Panc1 (cell line): ENCODE measurements around the gene MGA.

Experiments
- CTCF ChIP-seq: fragments of 450-650 bp; IDR thresholded peaks from 2 replicates; pipeline ENCODE4 v1.5.1; 2017; ENCODE audit warnings: mild to moderate bottlenecking
- POLR2AphosphoS5 ChIP-seq: IDR thresholded peaks from 2 replicates; pipeline ENCODE4 v1.6.1; 2012; ENCODE audit warnings: mild to moderate bottlenecking, low read depth, low read length, moderate library complexity
- REST ChIP-seq, 2 experiments: IDR thresholded peaks; 2 replicates each; pipeline ENCODE4 v1.6.1; 2011 to 2012; ENCODE audit warnings: low read depth in 2 of 2, control low read depth in 1 of 2, low read length in 1 of 2, mild to moderate bottlenecking in 1 of 2, moderate library complexity in 1 of 2; ENCODE audit not compliant: insufficient read depth in 1 of 2
- SIN3A ChIP-seq: IDR thresholded peaks from 2 replicates; pipeline ENCODE4 v1.6.1; 2012; ENCODE audit warnings: low read depth, mild to moderate bottlenecking, low read length, moderate library complexity, borderline replicate concordance; ENCODE audit not compliant: insufficient read depth
- TCF7L2 ChIP-seq: IDR thresholded peaks from 2 replicates; pipeline ENCODE4 v1.6.1; 2011; ENCODE audit warnings: mild to moderate bottlenecking, low read depth, low read length, inconsistent platforms

- TF ChIP-seq CTCF, result no peak
- TF ChIP-seq SIN3A, result peak; percentile 82; the same call in 1 of the 2 replicates
- TF ChIP-seq POLR2AphosphoS5, result peak; percentile 60
- no peak for TF ChIP-seq REST (IDR thresholded peaks at IDR 0.05; ENCODE audit: insufficient read depth in 1 of 2, low read depth in 2 of 2, low read length in 1 of 2)
- peak; percentile 46; the same call in 1 of the 2 replicates for TF ChIP-seq TCF7L2
Observed at GRCh38 chr15:41661518-41662225, 1.5 kb downstream of the MGA start.
